ENCODE results near the gene OSMR.

DNA sequence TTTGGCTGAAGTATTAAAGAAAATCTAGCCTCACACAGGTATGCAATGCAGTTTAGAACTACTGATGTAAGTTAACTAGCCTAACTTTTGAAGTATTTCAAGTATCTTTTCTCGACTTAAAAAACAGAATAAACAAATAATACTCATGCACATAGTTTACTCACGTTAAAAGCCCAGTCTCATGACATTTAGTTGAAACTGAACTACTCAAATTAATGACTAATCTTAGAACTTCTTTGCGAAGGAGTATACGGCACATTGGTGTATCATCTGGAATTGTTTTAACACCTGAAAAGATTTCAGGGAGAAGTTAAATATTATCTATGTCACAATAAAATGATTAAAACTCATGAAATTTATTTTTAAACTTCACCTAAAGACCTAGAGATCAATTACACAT, 98.5 kb downstream of the OSMR start:
- TF ChIP-seq POLR2AphosphoS5 (IDR thresholded peaks at IDR 0.05) (no peak), POLR2A (IDR thresholded peaks at IDR 0.05) (no peak)

All from upper lobe of left lung (tissue), 4 donors.